Activated CD4-positive, alpha-beta T cell treated with anti-CD3 and anti-CD28 coated beads, Interleukin-2, amount 50 U/mL, for 4 hours (primary cell): ENCODE results near the gene ELP2.

ENCODE experiments used
- DNase-seq, 2 experiments: peaks; one replicate each; pipeline ENCODE4 v3.0.0-alpha.2; 2020

ELP2 gene

DNA sequence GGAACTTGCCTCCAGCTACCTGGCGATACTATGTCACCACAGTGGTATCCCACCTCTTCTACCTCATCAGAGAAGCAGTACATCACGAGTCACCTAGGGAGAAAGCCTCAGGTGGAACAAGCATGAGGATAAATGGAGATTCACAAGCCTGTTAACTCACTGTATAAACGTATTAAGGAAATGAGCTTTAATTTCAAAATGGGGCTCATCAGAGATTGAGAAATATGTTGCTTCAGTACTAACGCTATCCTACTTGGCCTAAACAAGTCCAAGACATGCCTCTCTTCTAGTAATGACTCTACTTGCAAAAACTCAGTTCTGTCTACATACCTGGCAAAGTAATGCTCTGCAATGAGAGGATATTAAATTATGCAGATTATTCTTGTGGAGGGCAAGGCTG, 4.9 kb upstream of the ELP2 start:
- no peak for DNase-seq

- no peak for DNase-seq
These were observed 3.0 kb upstream of the ELP2 start for GRCh38 chr18:36126668-36127067.

DNA sequence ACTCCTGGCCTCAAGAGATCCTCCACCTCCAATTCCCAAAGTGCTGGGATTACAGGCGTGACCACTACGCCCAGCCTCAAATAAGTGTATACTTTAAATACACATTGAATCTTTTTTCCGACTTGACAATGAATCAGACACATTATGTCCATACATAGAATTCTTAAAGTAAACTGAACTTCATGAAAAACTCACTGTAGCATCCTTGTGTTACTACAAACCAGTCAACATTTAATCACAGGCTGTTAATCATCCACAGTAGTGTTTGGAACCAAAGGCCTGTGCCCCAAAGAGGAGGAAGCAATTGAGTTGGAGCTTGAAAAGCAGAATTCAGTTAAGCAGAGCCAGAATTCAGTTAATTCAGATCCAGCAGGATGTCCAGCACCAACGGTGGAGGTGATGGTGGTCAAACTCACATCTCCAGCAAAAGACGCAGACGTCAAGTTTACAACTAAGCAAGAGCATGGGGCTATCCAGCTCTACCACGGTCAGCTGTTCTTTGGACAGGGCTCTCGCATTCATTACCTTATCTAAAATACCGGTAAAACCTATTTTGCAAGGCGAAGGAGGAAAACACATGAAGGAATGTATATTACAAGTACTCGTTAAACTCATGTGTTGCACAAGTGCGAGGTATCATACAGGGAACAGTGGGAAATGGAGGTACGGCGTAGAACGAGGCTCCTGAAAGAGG, 1.7 kb upstream of the ELP2 start:
- no peak for DNase-seq

DNA sequence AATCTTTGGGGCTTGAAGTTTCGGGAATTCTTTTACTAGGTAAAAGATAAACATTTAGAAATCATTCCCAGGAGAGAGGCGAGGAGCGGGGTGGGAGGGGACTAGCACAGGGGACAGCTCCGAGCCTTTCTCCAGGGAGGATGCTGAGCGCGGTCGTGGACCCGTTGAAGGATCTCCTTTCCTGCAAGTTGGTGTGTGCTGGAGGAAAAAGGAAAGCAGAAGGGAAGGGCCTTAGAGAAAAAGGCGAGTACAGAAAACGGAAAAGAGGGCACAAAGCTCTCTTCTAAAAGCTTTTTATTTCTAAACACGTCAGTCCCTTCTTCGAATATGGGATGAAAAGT, 1.2 kb upstream of the ELP2 start:
- no peak for DNase-seq

GRCh38 chr18:36128907-36129299, 796 bp upstream of the ELP2 start:
- no peak for DNase-seq

DNA sequence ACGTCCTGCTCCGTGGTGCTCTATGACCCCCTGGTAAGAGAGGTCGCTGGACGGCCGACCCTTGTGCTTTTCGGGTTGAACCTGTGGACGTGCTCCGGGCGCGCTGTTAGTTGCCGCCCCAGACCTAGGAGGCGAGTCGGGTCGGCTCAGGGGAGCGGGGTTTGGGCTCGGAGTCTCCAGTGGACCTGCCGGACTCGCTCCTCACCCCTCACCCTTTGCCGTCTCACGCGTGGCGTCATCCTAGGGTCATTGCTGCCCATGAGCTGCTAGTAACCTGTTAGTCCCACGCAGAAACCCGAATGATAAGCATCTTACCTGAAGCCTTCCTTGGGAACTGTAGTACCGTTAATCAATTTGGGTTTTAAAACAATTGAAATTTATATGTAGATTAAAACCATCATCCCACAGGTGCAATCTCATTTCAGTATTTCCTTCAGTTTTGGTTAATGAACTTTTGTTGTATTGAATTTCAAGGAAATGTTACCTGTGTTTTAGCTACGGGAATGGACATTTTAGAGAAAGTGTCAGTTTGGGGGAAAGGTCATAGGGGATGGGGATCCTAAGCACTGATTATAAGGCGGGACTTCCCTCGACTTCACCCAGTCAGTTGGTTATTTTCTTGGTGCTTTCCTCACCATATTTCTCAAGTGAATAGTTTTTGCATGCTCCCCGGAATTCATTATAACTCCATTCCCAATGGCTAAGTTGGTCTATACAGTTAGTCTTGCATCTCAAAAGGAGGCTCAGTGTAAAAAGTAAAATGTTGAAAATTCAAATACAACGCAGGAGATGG, 536 bp downstream of the ELP2 start:
- DNase-seq = no peak

DNA sequence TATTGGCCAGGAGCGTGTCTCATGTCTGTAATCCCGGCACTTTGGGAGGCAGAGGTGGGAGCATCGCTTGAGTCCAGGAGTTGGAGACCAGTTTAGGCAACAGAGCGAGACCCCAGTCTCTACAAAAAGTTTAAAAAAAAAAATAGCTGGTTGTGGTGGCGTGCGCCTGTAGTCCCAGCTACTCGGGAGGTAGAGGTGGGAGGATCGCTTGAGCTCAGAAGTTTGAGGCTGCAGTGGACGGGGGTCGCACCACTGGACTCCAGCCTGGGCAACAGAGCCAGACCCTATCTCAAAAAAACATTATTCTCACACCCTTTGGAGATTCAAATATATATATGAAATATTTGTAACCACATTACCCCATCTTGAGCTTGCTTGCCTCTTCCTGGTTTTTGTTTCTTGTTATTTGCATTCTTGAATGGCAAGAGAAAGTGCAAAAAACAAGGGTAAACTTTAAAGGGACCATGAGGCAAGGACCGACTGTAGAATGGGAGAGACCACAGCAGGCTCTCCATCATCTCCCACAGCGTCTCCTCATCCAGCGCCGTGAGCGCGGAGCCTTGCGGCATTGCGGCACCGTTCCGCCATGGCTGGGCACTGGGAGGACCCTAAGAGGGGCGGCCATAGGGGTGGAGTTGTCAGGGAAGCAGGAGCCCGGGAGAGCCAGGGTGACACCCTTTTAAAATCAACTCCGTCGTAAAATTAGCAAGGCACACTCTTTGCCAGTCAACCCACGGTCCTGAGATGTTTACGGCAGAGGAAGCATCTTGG, 1.4 kb downstream of the ELP2 start:
- no peak for DNase-seq

GRCh38 chr18:36131692-36132483, 2.2 kb downstream of the ELP2 start:
- DNase-seq = no peak

GRCh38 chr18:36132756-36133155, 3.1 kb downstream of the ELP2 start:
- DNase-seq = no peak

DNA sequence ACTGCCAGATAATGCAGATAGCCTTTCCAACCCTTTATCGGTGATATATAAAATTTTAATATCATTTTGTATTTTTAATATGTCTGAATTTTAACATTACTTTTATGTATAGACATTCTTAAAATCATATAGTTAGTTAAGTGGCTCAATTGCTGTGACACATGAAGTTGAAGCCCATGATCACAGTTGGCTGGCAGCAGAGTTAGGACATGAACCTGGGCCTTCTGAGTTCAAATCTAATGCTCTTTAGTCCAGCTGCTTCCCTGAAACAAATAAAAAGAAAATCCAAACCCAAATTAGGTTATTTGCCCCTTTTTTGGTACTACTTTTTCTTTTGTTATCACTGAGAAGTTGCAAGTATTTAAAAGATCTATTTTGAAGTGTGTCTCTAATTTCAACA, 5.6 kb downstream of the ELP2 start:
- no peak for DNase-seq

- no peak for DNase-seq
These were observed 9.5 kb downstream of the ELP2 start for GRCh38 chr18:36139245-36139644.

DNA sequence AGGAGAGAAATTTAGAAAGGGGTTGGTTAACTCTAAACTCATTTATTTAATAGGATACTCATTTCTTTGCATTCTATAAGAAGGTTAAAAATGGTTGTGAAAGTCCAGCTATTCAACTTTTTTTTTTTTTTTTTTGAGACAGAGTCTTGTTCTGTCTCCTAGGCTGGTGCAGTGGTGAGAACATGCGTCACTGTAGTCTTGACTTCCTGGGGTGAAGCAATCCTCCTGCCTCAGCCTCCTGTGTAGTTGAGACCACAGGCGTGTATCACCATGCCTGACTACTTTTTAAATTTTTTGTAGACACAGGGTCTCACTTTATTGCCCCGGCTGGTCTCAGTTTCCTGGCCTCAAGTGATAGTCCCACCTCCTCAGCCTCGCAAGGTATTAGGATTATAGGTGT, 11.9 kb downstream of the ELP2 start:
- DNase-seq = no peak

- no peak for DNase-seq
These were observed 13.1 kb downstream of the ELP2 start for GRCh38 chr18:36142751-36143150.

DNA sequence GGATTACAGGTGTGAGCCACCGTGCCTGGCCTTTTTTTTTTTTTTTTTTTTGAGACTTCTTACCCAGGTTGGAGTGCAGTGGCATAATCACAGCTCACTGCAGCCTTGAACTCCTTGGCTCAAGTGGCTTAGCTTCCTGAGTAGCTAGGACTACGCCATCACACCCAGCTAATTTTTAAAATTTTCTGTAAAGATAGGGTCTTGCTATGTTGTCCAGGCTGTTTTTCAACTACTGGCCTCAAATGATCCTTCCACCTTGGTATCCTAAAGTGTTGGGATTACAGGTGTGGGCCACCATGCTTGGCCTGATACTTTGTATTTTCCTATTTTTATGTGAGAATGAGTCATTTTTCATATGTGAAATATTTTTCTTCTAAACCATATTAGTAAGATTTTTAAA, 13.7 kb downstream of the ELP2 start:
- no peak for DNase-seq

GRCh38 chr18:36149514-36150289, 20.0 kb downstream of the ELP2 start:
- no peak for DNase-seq

DNA sequence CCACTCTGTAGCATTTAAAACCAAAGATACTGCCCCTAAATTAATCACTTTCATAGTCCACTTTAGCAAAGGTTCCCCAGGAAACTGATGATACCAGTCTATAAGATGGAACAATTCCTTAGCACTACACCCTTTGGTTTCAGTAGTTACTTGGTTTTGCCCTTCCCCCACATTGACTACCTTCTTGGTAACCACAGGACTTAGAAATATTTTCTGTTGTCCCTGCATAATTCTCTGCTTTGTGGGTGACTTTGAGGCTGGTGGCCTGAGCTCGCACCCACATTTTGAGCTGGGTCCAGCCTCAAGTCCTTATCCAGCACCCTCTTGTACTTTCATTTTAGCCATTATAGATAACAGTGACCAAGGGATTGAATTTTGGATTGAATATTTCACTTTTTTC, 23.1 kb downstream of the ELP2 start:
- no peak for DNase-seq

- DNase-seq = no peak
These were observed 23.5 kb downstream of the ELP2 start for GRCh38 chr18:36153203-36153602.

DNA sequence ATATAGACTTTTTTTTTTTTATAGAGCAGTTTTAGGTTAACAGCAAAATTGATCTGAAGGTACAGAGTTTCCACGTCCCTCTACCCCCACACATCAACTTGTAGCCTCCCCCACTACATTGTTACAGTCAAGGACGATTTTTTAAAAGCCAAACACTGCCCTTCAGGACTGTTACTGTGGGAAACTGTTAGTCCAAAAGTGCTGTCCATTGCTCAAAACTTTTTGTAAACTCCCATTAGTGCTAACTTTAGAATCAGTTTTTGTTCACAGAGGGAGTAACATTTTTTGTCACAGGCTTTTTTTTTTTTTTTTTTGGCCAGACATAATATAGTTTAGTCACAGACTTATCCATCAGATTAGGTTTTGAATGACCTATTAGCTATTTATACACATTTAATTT, 24.1 kb downstream of the ELP2 start:
- DNase-seq = no peak

DNA sequence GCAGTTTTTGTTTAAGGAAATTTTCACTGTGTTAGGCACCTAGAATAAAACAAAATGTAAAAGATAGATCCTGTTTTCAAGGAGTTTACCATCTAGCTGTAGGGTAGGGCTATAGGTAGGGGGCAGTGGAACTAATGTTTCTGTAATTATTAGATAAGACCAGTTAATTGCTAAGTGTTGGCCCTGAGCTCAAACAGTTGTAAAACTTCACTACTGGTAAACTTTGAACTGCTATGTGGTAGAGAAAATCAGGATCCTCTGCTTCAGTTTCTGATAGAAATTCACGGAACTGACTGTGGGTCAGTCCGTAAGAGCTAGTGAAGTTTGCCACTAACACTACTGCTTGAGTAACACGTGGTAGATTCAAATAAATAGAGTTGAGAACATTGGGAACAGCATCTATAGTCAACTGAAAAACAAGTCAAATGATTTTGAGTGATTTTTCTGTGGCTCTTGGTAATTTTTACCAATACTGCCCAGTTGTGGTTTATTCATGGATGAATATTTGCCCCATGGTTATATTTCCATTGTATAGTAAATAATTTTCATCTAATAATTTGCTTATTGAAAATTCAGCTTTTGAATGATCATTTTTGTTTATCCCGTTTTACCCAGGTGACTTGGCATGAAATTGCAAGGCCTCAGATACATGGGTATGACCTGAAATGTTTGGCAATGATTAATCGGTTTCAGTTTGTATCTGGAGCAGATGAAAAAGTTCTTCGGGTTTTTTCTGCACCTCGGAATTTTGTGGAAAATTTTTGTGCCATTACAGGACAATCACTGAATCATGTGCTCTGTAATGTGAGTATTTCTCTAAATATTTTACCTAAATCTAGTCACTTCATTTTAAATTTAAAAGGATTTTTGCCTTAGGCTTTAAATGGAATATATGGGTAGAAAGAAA, 26.4 kb downstream of the ELP2 start:
- DNase-seq = no peak

GRCh38 chr18:36157441-36157840, 27.7 kb downstream of the ELP2 start:
- DNase-seq = no peak

GRCh38 chr18:36158266-36158867, 28.7 kb downstream of the ELP2 start:
- no peak for DNase-seq
